Measurements from ENCODE around the gene OAS1.
"Not testable (repeated sequence)": the region's sequence is repeated elsewhere in the genome, so short reads cannot be mapped to it uniquely, and the experiment has no call there.

Gene OAS1

DNA sequence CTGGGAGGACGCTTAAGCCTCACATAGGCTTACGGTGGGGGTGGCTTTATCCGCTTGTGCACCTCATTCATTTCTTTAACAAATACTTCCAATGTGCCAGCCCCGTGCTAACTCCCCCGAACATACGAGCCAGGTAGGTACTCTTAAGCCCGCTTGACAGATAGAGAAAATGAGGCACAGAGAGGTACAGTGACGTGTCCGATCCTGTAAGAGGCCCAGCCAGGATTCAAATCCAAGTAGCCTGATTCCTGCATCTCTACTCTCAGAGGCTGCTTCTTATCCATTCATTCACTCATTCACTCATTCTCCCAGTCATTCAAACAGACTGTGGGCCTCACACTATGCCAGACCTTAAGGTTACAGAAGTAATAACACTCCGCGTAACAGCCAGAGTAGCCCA lies 32.0 kb downstream of the OAS1 start:
- Mint-ChIP-seq H3K9me3 (no peaks in the 10 kb centered on the region), H3K4me3 (peak overlapping the region; percentile 84), H3K36me3 (ENCODE audit: low read depth) (no peaks in the 10 kb centered on the region), H3K4me1 (ENCODE audit: low read depth) (peaks cover 38% of the 10 kb centered on the region), H3K27me3 (no peaks in the 10 kb centered on the region), H3K27ac (peak overlapping the region; percentile 81)

- no peaks in the 10 kb centered on the region for H3K27me3 Mint-ChIP-seq
- peak overlapping the region; percentile 84 for H3K4me3 Mint-ChIP-seq
- H3K27ac Mint-ChIP-seq: peak overlapping the region; percentile 77
- peaks cover 8% of the 10 kb centered on the region for H3K36me3 Mint-ChIP-seq (ENCODE audit: low read depth)
- H3K4me1 Mint-ChIP-seq (ENCODE audit: low read depth): peaks cover 33% of the 10 kb centered on the region
- H3K9me3 Mint-ChIP-seq: no peaks in the 10 kb centered on the region
These were observed 33.1 kb downstream of the OAS1 start for GRCh38 chr12:112939761-112940381.

GRCh38 chr12:112941528-112942335 lies 35.0 kb downstream of the OAS1 start:
- Mint-ChIP-seq H3K36me3 (ENCODE audit: low read depth) (peaks cover 18% of the 10 kb centered on the region), H3K27me3 (no peaks in the 10 kb centered on the region), H3K27ac (no peak overlapping the region), H3K4me3 (no peak overlapping the region), H3K4me1 (ENCODE audit: low read depth) (peaks cover 33% of the 10 kb centered on the region), H3K9me3 (no peaks in the 10 kb centered on the region)

DNA sequence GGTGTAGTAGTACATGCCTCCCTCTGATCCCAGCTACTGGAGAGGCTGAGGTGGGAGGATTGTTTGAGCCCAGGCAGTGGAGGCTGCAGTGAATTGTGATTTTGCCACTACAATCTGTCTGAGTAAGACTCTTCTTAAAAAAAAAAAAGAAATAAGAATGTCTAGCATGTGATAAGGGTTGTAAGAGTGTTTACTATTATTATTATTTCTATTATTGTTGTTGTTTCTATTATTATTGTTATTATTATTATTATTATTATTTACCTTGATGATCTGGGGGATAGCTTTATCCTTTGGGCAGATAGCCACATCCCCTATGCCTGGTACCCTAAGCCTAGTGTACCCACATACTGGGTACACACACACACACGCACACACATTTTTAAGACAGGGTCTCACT lies 35.8 kb downstream of the OAS1 start:
- Mint-ChIP-seq H3K36me3 (ENCODE audit: low read depth) (peaks cover 26% of the 10 kb centered on the region), H3K27me3 (no peaks in the 10 kb centered on the region), H3K4me1 (ENCODE audit: low read depth) (peaks cover 27% of the 10 kb centered on the region), H3K27ac (no peak overlapping the region), H3K4me3 (no peak overlapping the region), H3K9me3 (no peaks in the 10 kb centered on the region)

- no peaks in the 10 kb centered on the region for H3K9me3 Mint-ChIP-seq
- peaks cover 13% of the 10 kb centered on the region for H3K4me1 Mint-ChIP-seq (ENCODE audit: low read depth)
- peaks cover 31% of the 10 kb centered on the region for H3K36me3 Mint-ChIP-seq (ENCODE audit: low read depth)
- no peak overlapping the region for H3K27ac Mint-ChIP-seq
- no peaks in the 10 kb centered on the region for H3K27me3 Mint-ChIP-seq
- H3K4me3 Mint-ChIP-seq: no peak overlapping the region
These were observed 37.4 kb downstream of the OAS1 start for GRCh38 chr12:112944024-112944690.

DNA sequence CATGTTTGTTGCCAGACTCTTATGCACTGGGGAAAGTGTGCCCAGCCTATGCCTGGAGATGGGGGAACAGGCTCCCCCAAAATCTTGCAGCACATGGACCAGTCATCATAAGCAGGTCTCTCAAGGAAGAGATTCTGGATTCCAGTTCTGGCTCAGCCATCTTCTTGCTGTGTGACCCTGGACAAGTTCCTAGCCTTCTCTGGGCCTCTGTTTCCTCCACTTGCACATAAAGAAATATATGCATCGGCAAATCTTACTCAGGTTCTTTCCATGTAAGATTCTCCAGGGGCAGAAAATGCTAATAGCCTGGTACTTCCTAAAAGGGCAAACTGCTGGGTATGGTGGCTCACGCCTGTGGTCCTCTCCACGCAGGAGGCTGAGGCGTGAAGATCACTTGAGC lies 38.8 kb downstream of the OAS1 start:
- Mint-ChIP-seq H3K27ac (no peak overlapping the region), H3K9me3 (no peaks in the 10 kb centered on the region), H3K36me3 (ENCODE audit: low read depth) (peaks cover 40% of the 10 kb centered on the region), H3K27me3 (no peaks in the 10 kb centered on the region), H3K4me3 (no peak overlapping the region), H3K4me1 (ENCODE audit: low read depth) (no peaks in the 10 kb centered on the region)

DNA sequence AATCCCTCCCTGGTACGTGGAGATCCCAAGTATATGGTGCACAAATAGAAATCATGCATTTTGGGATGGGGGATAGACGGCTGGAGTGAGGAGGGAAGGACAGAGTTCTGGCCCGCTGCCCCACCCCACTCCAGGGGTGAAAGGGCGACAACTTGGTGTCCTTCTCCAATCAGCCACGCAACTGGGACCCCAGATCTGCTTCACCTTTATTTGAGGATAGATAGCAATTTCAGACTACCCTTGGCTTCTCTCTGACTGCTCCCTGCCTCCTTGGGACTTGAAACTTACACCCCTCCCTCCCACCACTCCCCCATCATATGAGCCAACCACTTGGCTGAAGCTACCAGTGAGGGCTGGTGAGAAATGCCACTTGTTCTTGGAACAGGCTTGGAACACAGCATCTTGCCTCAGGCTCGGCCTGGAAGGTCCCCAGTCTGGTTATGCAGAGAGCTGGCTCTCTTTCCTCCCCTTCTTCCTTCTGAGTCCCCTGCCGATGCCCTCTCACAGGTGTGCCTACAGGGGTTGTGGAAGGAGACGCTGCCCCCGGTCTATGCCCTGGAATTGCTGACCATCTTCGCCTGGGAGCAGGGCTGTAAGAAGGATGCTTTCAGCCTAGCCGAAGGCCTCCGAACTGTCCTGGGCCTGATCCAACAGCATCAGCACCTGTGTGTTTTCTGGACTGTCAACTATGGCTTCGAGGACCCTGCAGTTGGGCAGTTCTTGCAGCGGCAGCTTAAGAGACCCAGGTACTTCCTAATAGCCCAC lies 39.7 kb downstream of the OAS1 start:
- Mint-ChIP-seq H3K36me3 (ENCODE audit: low read depth) (peaks cover 47% of the 10 kb centered on the region), H3K4me3 (no peak overlapping the region), H3K4me1 (ENCODE audit: low read depth) (no peaks in the 10 kb centered on the region), H3K9me3 (no peaks in the 10 kb centered on the region), H3K27me3 (no peaks in the 10 kb centered on the region), H3K27ac (no peak overlapping the region)

GRCh38 chr12:112947314-112947713 lies 40.6 kb downstream of the OAS1 start:
- Mint-ChIP-seq H3K4me3 (no peak overlapping the region), H3K4me1 (ENCODE audit: low read depth) (no peaks in the 10 kb centered on the region), H3K27me3 (no peaks in the 10 kb centered on the region), H3K36me3 (ENCODE audit: low read depth) (peaks cover 55% of the 10 kb centered on the region), H3K9me3 (no peaks in the 10 kb centered on the region), H3K27ac (no peak overlapping the region)

DNA sequence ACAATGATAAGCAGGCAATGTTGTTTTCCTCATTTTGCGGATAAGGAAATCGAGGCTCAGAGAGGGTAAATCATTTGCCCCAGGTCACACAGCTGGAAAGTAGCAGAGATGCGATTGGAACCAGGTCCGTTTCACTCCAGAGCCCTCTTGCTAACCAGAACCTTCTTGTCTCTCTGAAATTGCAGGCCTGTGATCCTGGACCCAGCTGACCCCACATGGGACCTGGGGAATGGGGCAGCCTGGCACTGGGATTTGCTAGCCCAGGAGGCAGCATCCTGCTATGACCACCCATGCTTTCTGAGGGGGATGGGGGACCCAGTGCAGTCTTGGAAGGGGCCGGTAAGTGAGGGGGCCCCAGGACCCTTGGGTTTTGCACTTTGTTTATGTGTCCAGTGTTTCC lies 41.0 kb downstream of the OAS1 start:
- Mint-ChIP-seq H3K4me1 (ENCODE audit: low read depth) (no peaks in the 10 kb centered on the region), H3K36me3 (ENCODE audit: low read depth) (peaks cover 59% of the 10 kb centered on the region), H3K9me3 (no peaks in the 10 kb centered on the region), H3K27me3 (no peaks in the 10 kb centered on the region), H3K4me3 (no peak overlapping the region), H3K27ac (no peak overlapping the region)

GRCh38 chr12:112948806-112949205 lies 42.0 kb downstream of the OAS1 start:
- no peaks in the 10 kb centered on the region for H3K4me1 Mint-ChIP-seq (ENCODE audit: low read depth)
- H3K9me3 Mint-ChIP-seq: no peaks in the 10 kb centered on the region
- H3K36me3 Mint-ChIP-seq (ENCODE audit: low read depth): peaks cover 64% of the 10 kb centered on the region
- no peaks in the 10 kb centered on the region for H3K27me3 Mint-ChIP-seq
- H3K27ac Mint-ChIP-seq: no peak overlapping the region
- no peak overlapping the region for H3K4me3 Mint-ChIP-seq

DNA sequence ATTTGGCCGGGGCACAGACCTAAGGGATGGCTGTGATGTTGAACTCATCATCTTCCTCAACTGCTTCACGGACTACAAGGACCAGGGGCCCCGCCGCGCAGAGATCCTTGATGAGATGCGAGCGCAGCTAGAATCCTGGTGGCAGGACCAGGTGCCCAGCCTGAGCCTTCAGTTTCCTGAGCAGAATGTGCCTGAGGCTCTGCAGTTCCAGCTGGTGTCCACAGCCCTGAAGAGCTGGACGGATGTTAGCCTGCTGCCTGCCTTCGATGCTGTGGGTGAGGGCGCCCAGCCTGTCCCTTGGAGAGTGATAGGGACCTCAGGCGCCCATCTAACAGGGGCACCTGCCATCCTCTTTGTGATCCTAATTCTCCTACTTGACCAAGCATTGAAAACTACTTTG lies 43.9 kb downstream of the OAS1 start:
- Mint-ChIP-seq H3K27me3 (no peaks in the 10 kb centered on the region), H3K4me3 (no peak overlapping the region), H3K9me3 (no peaks in the 10 kb centered on the region), H3K4me1 (ENCODE audit: low read depth) (no peaks in the 10 kb centered on the region), H3K27ac (no peak overlapping the region), H3K36me3 (ENCODE audit: low read depth) (peaks cover 64% of the 10 kb centered on the region)

DNA sequence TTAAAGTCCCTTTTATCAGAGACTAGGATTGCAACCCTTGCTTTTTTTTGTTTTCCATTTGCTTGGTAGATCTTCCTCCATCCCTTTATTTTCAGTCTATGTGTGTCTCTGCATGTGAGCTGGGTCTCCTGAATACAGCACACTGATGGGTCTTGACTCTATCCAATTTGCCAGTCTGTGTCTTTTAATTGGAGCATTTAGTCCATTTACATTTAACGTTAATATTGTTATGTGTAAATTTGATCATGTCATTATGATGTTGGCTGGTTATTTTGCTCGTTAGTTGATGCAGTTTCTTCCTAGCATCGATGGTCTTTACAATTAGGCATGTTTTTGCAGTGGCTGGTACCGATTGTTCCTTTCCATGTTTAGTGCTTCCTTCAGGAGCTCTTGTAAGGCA lies 50.4 kb downstream of the OAS1 start:
- H3K36me3 Mint-ChIP-seq (ENCODE audit: low read depth): peaks cover 76% of the 10 kb centered on the region
- not testable (repeated sequence) for H3K4me1 Mint-ChIP-seq (ENCODE audit: low read depth); H3K27me3 Mint-ChIP-seq; H3K4me3 Mint-ChIP-seq; H3K27ac Mint-ChIP-seq; H3K9me3 Mint-ChIP-seq

GRCh38 chr12:112961074-112961473 lies 54.3 kb downstream of the OAS1 start:
- H3K9me3 Mint-ChIP-seq: no peaks in the 10 kb centered on the region
- H3K36me3 Mint-ChIP-seq (ENCODE audit: low read depth): peaks cover 72% of the 10 kb centered on the region
- peaks cover 5% of the 10 kb centered on the region for H3K4me1 Mint-ChIP-seq (ENCODE audit: low read depth)
- no peaks in the 10 kb centered on the region for H3K27me3 Mint-ChIP-seq
- no peak overlapping the region for H3K27ac Mint-ChIP-seq
- H3K4me3 Mint-ChIP-seq: no peak overlapping the region

DNA sequence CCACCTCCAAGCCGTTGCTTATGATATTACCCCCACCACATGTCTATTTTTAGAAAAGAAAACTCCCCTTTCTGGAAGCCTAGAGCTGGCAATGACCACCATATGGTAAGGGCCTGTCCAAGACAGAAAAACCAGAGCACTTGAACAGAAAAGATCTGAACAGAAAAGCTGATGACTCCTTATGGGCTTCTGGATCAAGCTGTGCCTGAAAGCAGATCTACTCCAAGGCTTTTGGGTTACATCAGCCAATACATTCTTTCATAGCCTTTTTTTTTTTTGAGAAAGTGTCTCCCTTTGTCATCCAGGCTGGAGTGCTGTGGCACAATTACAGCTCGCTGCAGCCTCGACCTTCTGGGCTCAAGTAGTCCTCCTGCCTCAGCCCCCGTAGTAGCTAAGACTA lies 54.8 kb downstream of the OAS1 start:
- H3K27ac Mint-ChIP-seq: no peak overlapping the region
- H3K9me3 Mint-ChIP-seq: no peaks in the 10 kb centered on the region
- no peak overlapping the region for H3K4me3 Mint-ChIP-seq
- H3K27me3 Mint-ChIP-seq: no peaks in the 10 kb centered on the region
- peaks cover 72% of the 10 kb centered on the region for H3K36me3 Mint-ChIP-seq (ENCODE audit: low read depth)
- peaks cover 5% of the 10 kb centered on the region for H3K4me1 Mint-ChIP-seq (ENCODE audit: low read depth)

DNA sequence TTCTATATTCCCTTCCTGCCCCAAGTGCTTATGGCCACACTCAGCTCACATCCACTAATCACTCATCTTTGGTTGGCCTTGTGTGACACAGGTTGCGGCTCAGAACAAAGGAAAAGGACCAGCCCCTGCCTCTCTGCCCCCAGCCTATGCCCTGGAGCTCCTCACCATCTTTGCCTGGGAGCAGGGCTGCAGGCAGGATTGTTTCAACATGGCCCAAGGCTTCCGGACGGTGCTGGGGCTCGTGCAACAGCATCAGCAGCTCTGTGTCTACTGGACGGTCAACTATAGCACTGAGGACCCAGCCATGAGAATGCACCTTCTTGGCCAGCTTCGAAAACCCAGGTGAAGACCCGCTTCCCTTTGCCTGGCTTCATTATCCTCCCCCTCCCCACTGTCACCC lies 55.8 kb downstream of the OAS1 start:
- peaks cover 68% of the 10 kb centered on the region for H3K36me3 Mint-ChIP-seq (ENCODE audit: low read depth)
- peaks cover 5% of the 10 kb centered on the region for H3K4me1 Mint-ChIP-seq (ENCODE audit: low read depth)
- H3K27ac Mint-ChIP-seq: no peak overlapping the region
- H3K4me3 Mint-ChIP-seq: no peak overlapping the region
- H3K27me3 Mint-ChIP-seq: no peaks in the 10 kb centered on the region
- no peaks in the 10 kb centered on the region for H3K9me3 Mint-ChIP-seq

Data from stimulated activated naive CD8-positive, alpha-beta T cell treated with anti-CD3 and anti-CD28 coated beads, Interleukin-15, Interleukin-2, amounts not matched to agents 100 ng/mL and 50 ng/mL, for 24 hours (primary cell).